Neural progenitor cell (in vitro differentiated cells): Measurements from ENCODE around the gene RAI1. TPM values are rescaled to one million over a fixed set of nuclear protein-coding genes. Genes with fewer than 3 reads are reported as not detected.

ENCODE experiments used
- DNase-seq: peaks from one replicate; pipeline ENCODE4 v3.0.0-alpha.2; 2016; ENCODE audit warnings: low spot score
- H2AFZ ChIP-seq: fragments of 200-600 bp; sonication (generic); replicated peaks from 2 replicates; pipeline ENCODE4 v1.6.1; 2016; ENCODE audit warnings: antibody characterized with exemption
- H3F3A ChIP-seq: fragments of 200-600 bp; sonication (generic); 2 replicates; pipeline ENCODE4 v1.6.1; 2016; ENCODE audit warnings: antibody characterized with exemption, low read depth
- H3K27ac ChIP-seq: fragments of 200-600 bp; sonication (generic); 2 replicates; pipeline ENCODE4 v1.5.1; 2016; ENCODE audit warnings: mild to moderate bottlenecking
- H3K27me3 ChIP-seq: fragments of 200-600 bp; sonication (generic); 2 replicates; pipeline ENCODE4 v1.6.1; 2016; ENCODE audit warnings: mild to moderate bottlenecking, moderate library complexity
- H3K36me3 ChIP-seq: fragments of 200-600 bp; sonication (generic); 2 replicates; pipeline ENCODE4 v1.5.1; 2016
- H3K4me1 ChIP-seq: fragments of 200-600 bp; sonication (generic); 2 replicates; pipeline ENCODE4 v1.6.1; 2016; ENCODE audit warnings: mixed run types
- H3K4me2 ChIP-seq: fragments of 200-600 bp; sonication (generic); 2 replicates; pipeline ENCODE4 v1.6.1; 2016
- H3K4me3 ChIP-seq: fragments of 200-600 bp; sonication (generic); 2 replicates; pipeline ENCODE4 v1.5.1; 2016
- H3K79me2 ChIP-seq: fragments of 200-600 bp; sonication (generic); 2 replicates; pipeline ENCODE4 v1.6.1; 2016; ENCODE audit warnings: low read depth
- H3K9ac ChIP-seq: fragments of 200-600 bp; sonication (generic); 2 replicates; pipeline ENCODE4 v1.6.1; 2016
- H3K9me3 ChIP-seq: fragments of 200-600 bp; sonication (generic); 2 replicates; pipeline ENCODE4 v1.5.1; 2016; ENCODE audit warnings: low read depth
- H4K20me1 ChIP-seq: fragments of 200-600 bp; sonication (generic); 2 replicates; pipeline ENCODE4 v1.6.1; 2016; ENCODE audit warnings: low read depth
- H3K27ac Mint-ChIP-seq: 3 replicates; pipeline ENCODE4 v1.8.0; 2021; ENCODE audit warnings: mixed read lengths
- H3K27me3 Mint-ChIP-seq: 2 replicates; pipeline ENCODE4 v1.8.0; 2022; ENCODE audit warnings: low read depth, mild to moderate bottlenecking, inconsistent platforms, moderate library complexity, mixed read lengths; ENCODE audit not compliant: insufficient read depth
- H3K36me3 Mint-ChIP-seq: 3 replicates; pipeline ENCODE4 v1.8.0; 2021; ENCODE audit warnings: mixed read lengths
- H3K4me1 Mint-ChIP-seq: 3 replicates; pipeline ENCODE4 v1.8.0; 2021; ENCODE audit warnings: mixed read lengths
- H3K4me3 Mint-ChIP-seq: 3 replicates; pipeline ENCODE4 v1.8.0; 2021; ENCODE audit warnings: mild to moderate bottlenecking, moderate library complexity, mixed read lengths
- H3K9me3 Mint-ChIP-seq: 3 replicates; pipeline ENCODE4 v1.8.0; 2020; ENCODE audit warnings: mixed read lengths
- CTCF ChIP-seq: fragments of 200-600 bp; sonication (generic); IDR thresholded peaks from 2 replicates; pipeline ENCODE4 v1.5.1; 2017; ENCODE audit warnings: antibody characterized with exemption, mild to moderate bottlenecking
- EZH2 ChIP-seq: fragments of 200-600 bp; sonication (generic); IDR thresholded peaks from 2 replicates; pipeline ENCODE4 v1.6.1; 2017; ENCODE audit warnings: antibody characterized with exemption, mild to moderate bottlenecking, moderate library complexity
- EZH2phosphoT487 ChIP-seq: fragments of 200-600 bp; sonication (generic); IDR thresholded peaks from 2 replicates; pipeline ENCODE4 v1.6.1; 2017; ENCODE audit warnings: antibody characterized with exemption
- total RNA-seq: library from RNA; depleted of rRNA; stranded (reverse); fragments of >200 nt; gene quantifications from 2 replicates; pipeline ENCODE4 v1.2.3, GENCODE V29; 2015; ENCODE audit warnings: low replicate concordance

Gene RAI1
- total RNA-seq, 1 donor from 2014 or later = 27.4 TPM

- TF ChIP-seq EZH2phosphoT487 (no peak), CTCF (no peak), EZH2 (no peak)
- peaks cover 87% of the 10 kb centered on the region for H3K4me1 Mint-ChIP-seq
- Histone ChIP-seq H3K27ac (no peak overlapping the region), H3K4me2 (no peak overlapping the region), H3K27me3 (peaks cover 11% of the 10 kb centered on the region), H3K79me2 (peaks cover 15% of the 10 kb centered on the region), H3K4me1 (peaks cover 70% of the 10 kb centered on the region), H3K36me3 (no peaks in the 10 kb centered on the region), H3F3A (peaks cover 30% of the 10 kb centered on the region), H4K20me1 (peaks cover 100% of the 10 kb centered on the region), H3K9me3 (no peaks in the 10 kb centered on the region), H3K4me3 (no peak overlapping the region), H3K9ac (no peak overlapping the region), H2AFZ (no peak overlapping the region)
- H3K9me3 Mint-ChIP-seq = no peaks in the 10 kb centered on the region
- peaks cover 7% of the 10 kb centered on the region for H3K36me3 Mint-ChIP-seq
- peak overlapping the region; percentile 69 for H3K27ac Mint-ChIP-seq
- H3K27me3 Mint-ChIP-seq = peaks cover 7% of the 10 kb centered on the region
- H3K4me3 Mint-ChIP-seq = peak overlapping the region; percentile 71
- DNase-seq = no peak
These were observed 108.2 kb downstream of the RAI1 start for GRCh38 chr17:17789410-17789809.

DNA sequence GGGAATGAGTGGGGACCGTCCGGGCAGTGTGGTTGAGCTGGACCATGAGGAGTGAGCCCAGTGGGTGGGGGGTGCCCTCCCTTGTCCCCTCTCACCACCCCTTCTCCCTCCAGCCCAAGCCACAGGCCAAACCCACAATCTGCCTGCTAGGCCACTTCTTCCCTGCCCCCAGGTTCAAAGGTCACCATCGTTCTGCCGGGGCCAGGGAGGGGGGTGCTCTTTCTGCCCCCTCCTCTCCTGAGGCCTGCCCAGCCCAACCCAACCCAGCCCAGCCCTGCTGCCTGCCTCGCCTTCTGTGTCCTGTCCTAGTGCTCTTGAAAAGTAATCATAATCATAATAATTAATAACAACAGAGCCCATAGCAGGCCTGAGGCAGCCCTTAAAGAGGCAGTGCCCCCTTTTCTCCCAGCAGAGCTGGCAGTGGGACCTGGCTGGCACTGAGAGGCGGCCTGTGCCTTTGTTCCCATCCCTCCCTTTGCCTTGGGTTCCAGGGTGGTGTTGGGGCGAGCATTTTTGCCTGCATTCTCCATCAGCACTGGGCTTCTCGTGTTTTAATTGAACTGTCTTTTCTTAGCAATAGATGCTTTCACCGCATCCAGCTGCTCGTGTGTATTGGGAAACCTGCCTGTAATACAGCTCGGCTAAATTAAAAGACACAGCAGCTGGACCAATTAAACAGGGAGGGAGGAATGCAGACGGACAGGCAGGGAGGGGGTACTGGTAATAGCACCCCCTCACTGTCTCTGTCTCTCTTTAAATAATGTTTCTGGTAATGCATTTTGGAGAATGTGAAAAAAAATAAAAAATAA is 108.8 kb downstream of the RAI1 start:
- peak overlapping the region; percentile 71 for H3K4me3 Mint-ChIP-seq
- H3K79me2 ChIP-seq = peaks cover 11% of the 10 kb centered on the region
- no peak overlapping the region for H3K27ac ChIP-seq
- H3K27me3 ChIP-seq = peaks cover 11% of the 10 kb centered on the region
- no peak overlapping the region for H3K9ac ChIP-seq
- peak overlapping the region; percentile 69 for H3K27ac Mint-ChIP-seq
- H2AFZ ChIP-seq = no peak overlapping the region
- H3K36me3 Mint-ChIP-seq = peaks cover 7% of the 10 kb centered on the region
- H3K4me3 ChIP-seq = no peak overlapping the region
- H3K27me3 Mint-ChIP-seq = peaks cover 10% of the 10 kb centered on the region
- H3K9me3 Mint-ChIP-seq = no peaks in the 10 kb centered on the region
- no peak for TF ChIP-seq CTCF
- TF ChIP-seq EZH2 = no peak
- TF ChIP-seq EZH2phosphoT487 = no peak
- peaks cover 100% of the 10 kb centered on the region for H4K20me1 ChIP-seq
- H3K4me2 ChIP-seq = peak overlapping the region; percentile 6
- H3K9me3 ChIP-seq = no peaks in the 10 kb centered on the region
- peaks cover 64% of the 10 kb centered on the region for H3K4me1 ChIP-seq
- H3K36me3 ChIP-seq = no peaks in the 10 kb centered on the region
- peaks cover 25% of the 10 kb centered on the region for H3F3A ChIP-seq
- DNase-seq = no peak
- H3K4me1 Mint-ChIP-seq = peaks cover 81% of the 10 kb centered on the region

GRCh38 chr17:17790637-17791464 is 109.6 kb downstream of the RAI1 start:
- Histone ChIP-seq H3K36me3 (no peaks in the 10 kb centered on the region), H3K4me1 (peaks cover 56% of the 10 kb centered on the region), H3K79me2 (peaks cover 4% of the 10 kb centered on the region), H3K9me3 (no peaks in the 10 kb centered on the region), H2AFZ (no peak overlapping the region), H3K4me2 (peak overlapping the region; percentile 67), H3K27ac (no peak overlapping the region), H3K4me3 (no peak overlapping the region), H3K9ac (no peak overlapping the region), H3K27me3 (peaks cover 8% of the 10 kb centered on the region), H3F3A (peaks cover 18% of the 10 kb centered on the region), H4K20me1 (peaks cover 99% of the 10 kb centered on the region)
- peaks cover 74% of the 10 kb centered on the region for H3K4me1 Mint-ChIP-seq
- DNase-seq = no peak
- peak overlapping the region; percentile 48 for H3K4me3 Mint-ChIP-seq
- H3K36me3 Mint-ChIP-seq = peaks cover 7% of the 10 kb centered on the region
- TF ChIP-seq EZH2 (no peak), EZH2phosphoT487 (no peak), CTCF (no peak)
- H3K9me3 Mint-ChIP-seq = no peaks in the 10 kb centered on the region
- peaks cover 10% of the 10 kb centered on the region for H3K27me3 Mint-ChIP-seq
- H3K27ac Mint-ChIP-seq = no peak overlapping the region
